Measurements from ENCODE around the gene TBC1D8.
A peak's percentile ranks its signal among the peaks of the same experiment; 100 is the strongest.

- no peak for TF ChIP-seq TSHZ2 (CRISPR knock-in tag; IDR thresholded peaks at IDR 0.05)
- no peak for TF ChIP-seq OSR1 (CRISPR knock-in tag; IDR thresholded peaks at IDR 0.05)
- TF ChIP-seq ARNTL (CRISPR knock-in tag; IDR thresholded peaks at IDR 0.05; ENCODE audit: borderline replicate concordance, low read depth): peak; percentile 40; the same call in 1 of the 2 replicates
Observed at GRCh38 chr2:101040761-101041160, 110.4 kb downstream of the TBC1D8 start.

Measured in SK-N-SH treated with all-trans-retinoic acid at 6 μM for 48 hours (cell line).